Stimulated activated CD8-positive, alpha-beta memory T cell treated with anti-CD3 and anti-CD28 coated beads, Interleukin-4, amount 100 ng/mL, for 1 hour (primary cell): ENCODE results near the gene RNF157.
"Not testable (repeated sequence)": the region's sequence is repeated elsewhere in the genome, so short reads cannot be mapped to it uniquely, and the experiment has no call there.

Experiments used
- DNase-seq, 2 donors: peaks; one replicate each; pipeline ENCODE4 v3.0.0-alpha.2; 2020; ENCODE audit warnings: low read depth in 2 of 2, low spot score in 1 of 2

The RNF157 gene

GRCh38 chr17:76195281-76196096, 44.8 kb downstream of the RNF157 start:
- no peak for DNase-seq

- no peak for DNase-seq
Observed at GRCh38 chr17:76193591-76193990, 46.7 kb downstream of the RNF157 start.

- DNase-seq: no peak
Observed at GRCh38 chr17:76191896-76192295, 48.4 kb downstream of the RNF157 start.

- DNase-seq: no peak
Observed at GRCh38 chr17:76189741-76190140, 50.6 kb downstream of the RNF157 start.

GRCh38 chr17:76189247-76189646, 51.0 kb downstream of the RNF157 start:
- no peak for DNase-seq

- no peak for DNase-seq
Observed at GRCh38 chr17:76188213-76189016, 51.9 kb downstream of the RNF157 start.

GRCh38 chr17:76186774-76187173, 53.5 kb downstream of the RNF157 start:
- DNase-seq: not testable (repeated sequence)

- DNase-seq: no peak
Observed at GRCh38 chr17:76184290-76184689, 56.0 kb downstream of the RNF157 start.

GRCh38 chr17:76182016-76182764, 58.1 kb downstream of the RNF157 start:
- DNase-seq: peak; percentile 89 to 94

- no peak for DNase-seq
Observed at GRCh38 chr17:76179496-76180467, 60.5 kb downstream of the RNF157 start.

GRCh38 chr17:76178124-76178523, 62.2 kb downstream of the RNF157 start:
- no peak for DNase-seq

GRCh38 chr17:76176701-76177574, 63.4 kb downstream of the RNF157 start:
- no peak for DNase-seq

GRCh38 chr17:76174037-76174436, 66.3 kb downstream of the RNF157 start:
- DNase-seq: no peak

GRCh38 chr17:76173474-76173873, 66.8 kb downstream of the RNF157 start:
- no peak for DNase-seq

- no peak for DNase-seq
Observed at GRCh38 chr17:76171706-76172105, 68.6 kb downstream of the RNF157 start.

GRCh38 chr17:76170114-76170513, 70.2 kb downstream of the RNF157 start:
- no peak for DNase-seq

- no peak for DNase-seq
Observed at GRCh38 chr17:76166906-76167305, 73.4 kb downstream of the RNF157 start.

- no peak for DNase-seq
Observed at GRCh38 chr17:76166168-76166567, 74.1 kb downstream of the RNF157 start.

GRCh38 chr17:76164331-76164730, 76.0 kb downstream of the RNF157 start:
- no peak for DNase-seq
